Kidney epithelial cell (primary cell): Measurements from ENCODE around the gene ANKH. TPM values are rescaled to one million over a fixed set of nuclear protein-coding genes. Genes with fewer than 3 reads are reported as not detected.

Source experiments
- DNase-seq: peaks from one replicate; pipeline ENCODE4 v3.0.0-alpha.2; 2010; ENCODE audit warnings: low read depth
- H3K27me3 ChIP-seq: 2 replicates; pipeline ENCODE4 v1.6.0; 2011; ENCODE audit warnings: low read length; ENCODE audit not compliant: control insufficient read depth, insufficient read depth
- H3K36me3 ChIP-seq: 2 replicates; pipeline ENCODE4 v1.5.1; 2011; ENCODE audit warnings: low read length; ENCODE audit not compliant: control insufficient read depth, insufficient read depth
- H3K4me3 ChIP-seq: 2 replicates; pipeline ENCODE4 v1.5.1; 2011; ENCODE audit warnings: low read depth, mild to moderate bottlenecking, control low read depth, low read length
- CTCF ChIP-seq: IDR thresholded peaks from 2 replicates; pipeline ENCODE4 v1.5.1; 2011; ENCODE audit warnings: mild to moderate bottlenecking, moderate library complexity, low read length, control low read depth, inconsistent platforms; ENCODE audit not compliant: insufficient read depth, poor library complexity, severe bottlenecking
- total RNA-seq: library from RNA; depleted of rRNA; stranded (reverse); fragments of >200 nt; gene quantifications from 2 replicates; pipeline ENCODE4 v1.2.3, GENCODE V29; 2015

The ANKH gene
- total RNA-seq, 1 donor from 2014 or later = 15.8 TPM

GRCh38 chr5:14816374-14816998 is 55.1 kb downstream of the ANKH start:
- Histone ChIP-seq H3K36me3 (no peaks in the 10 kb centered on the region), H3K27me3 (no peaks in the 10 kb centered on the region), H3K4me3 (no peak overlapping the region)
- no peak for DNase-seq
- TF ChIP-seq CTCF = no peak

GRCh38 chr5:14813747-14814146 is 57.8 kb downstream of the ANKH start:
- no peaks in the 10 kb centered on the region for H3K36me3 ChIP-seq
- no peak for TF ChIP-seq CTCF
- DNase-seq = no peak
- H3K27me3 ChIP-seq = no peaks in the 10 kb centered on the region
- no peak overlapping the region for H3K4me3 ChIP-seq

DNA sequence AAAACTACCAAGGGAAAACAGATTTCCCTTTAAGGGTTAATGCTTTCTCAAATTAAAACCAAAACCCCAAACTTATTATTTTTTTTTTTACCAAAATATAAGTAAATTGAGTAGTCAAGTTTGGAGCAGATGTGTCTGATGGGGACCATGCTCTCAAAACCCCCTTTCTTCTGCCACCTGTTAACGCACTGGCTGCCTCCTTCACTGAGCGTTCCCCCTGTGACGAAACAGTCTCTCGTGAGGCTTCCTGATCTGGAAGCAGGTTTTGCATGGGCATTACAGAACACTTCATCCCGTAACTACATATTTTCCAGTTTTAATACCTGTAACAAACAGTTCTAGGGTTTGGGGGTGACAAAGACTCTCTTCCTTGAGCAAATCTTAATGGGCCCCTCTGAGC is 59.4 kb downstream of the ANKH start:
- Histone ChIP-seq H3K27me3 (no peaks in the 10 kb centered on the region), H3K36me3 (no peaks in the 10 kb centered on the region), H3K4me3 (no peak overlapping the region)
- no peak for TF ChIP-seq CTCF
- no peak for DNase-seq

GRCh38 chr5:14810928-14811572 is 60.5 kb downstream of the ANKH start:
- DNase-seq = no peak
- no peak for TF ChIP-seq CTCF
- H3K36me3 ChIP-seq = no peaks in the 10 kb centered on the region
- no peaks in the 10 kb centered on the region for H3K27me3 ChIP-seq
- no peak overlapping the region for H3K4me3 ChIP-seq

GRCh38 chr5:14810282-14810681 is 61.3 kb downstream of the ANKH start:
- no peak for TF ChIP-seq CTCF
- no peak for DNase-seq
- Histone ChIP-seq H3K36me3 (no peaks in the 10 kb centered on the region), H3K27me3 (no peaks in the 10 kb centered on the region), H3K4me3 (no peak overlapping the region)
